HL-60 (cell line): ENCODE results near the gene TPCN1.

ENCODE experiments used
- CTCF ChIP-seq: IDR thresholded peaks from one replicate; pipeline ENCODE4 v1.5.1; 2011; ENCODE audit warnings: low read length, control low read depth, inconsistent platforms; ENCODE audit not compliant: insufficient read depth
- REST ChIP-seq: IDR thresholded peaks from 2 replicates; pipeline ENCODE4 v1.6.1; 2012; ENCODE audit warnings: low read depth; ENCODE audit not compliant: insufficient replicate concordance

GRCh38 chr12:113189361-113189760, 31.9 kb upstream of the TPCN1 start:
- no peak for TF ChIP-seq REST
- no peak for TF ChIP-seq CTCF
